Activated CD4-positive, alpha-beta T cell treated with anti-CD3 and anti-CD28 coated beads, Interleukin-2, amount 50 U/mL, for 1 hour (primary cell): Measurements from ENCODE around the gene KLB.

Experiments
- DNase-seq: peaks from one replicate; pipeline ENCODE4 v3.0.0-alpha.2; 2020

Gene KLB

DNA sequence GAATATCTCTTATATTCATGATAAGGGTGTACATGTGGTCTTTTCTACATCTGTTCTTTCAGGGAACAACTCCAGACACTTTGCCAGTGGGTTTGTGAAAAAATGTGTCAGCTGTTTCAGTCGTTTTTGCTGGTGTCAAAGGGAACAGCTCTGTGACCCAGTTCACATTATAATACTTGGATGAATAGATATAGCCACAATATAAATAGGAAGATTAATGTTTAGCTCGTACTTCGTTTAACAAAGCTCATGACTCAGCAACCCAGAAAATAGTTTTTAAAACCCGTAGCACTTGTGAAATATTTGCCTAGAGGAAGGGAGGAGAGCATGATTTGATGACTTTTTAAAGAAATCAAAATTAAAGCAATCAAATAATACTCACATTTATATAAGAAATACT lies 60.0 kb downstream of the KLB start:
- no peak for DNase-seq

- DNase-seq: no peak
Measured at GRCh38 chr4:39467464-39467863, 60.7 kb downstream of the KLB start.

GRCh38 chr4:39469429-39470077 lies 62.8 kb downstream of the KLB start:
- no peak for DNase-seq

DNA sequence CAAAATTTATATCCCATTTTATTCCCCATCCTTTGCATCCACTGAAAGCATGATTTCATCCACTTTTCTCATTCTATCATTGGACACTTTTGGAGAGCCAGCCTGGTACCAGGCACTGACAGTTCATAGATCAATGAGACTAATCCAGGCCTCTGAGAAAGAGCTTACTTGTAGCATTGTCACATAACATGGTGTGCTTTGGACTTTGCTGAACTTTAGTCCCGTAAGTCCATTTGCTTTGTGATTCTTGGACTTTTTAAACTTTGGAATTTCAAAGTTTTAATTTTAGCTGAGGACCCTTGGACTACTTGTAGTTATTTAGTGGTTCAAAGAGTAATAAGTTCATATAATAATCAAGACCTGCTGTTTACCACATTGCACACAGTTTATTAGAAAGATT lies 63.7 kb downstream of the KLB start:
- DNase-seq: no peak

DNA sequence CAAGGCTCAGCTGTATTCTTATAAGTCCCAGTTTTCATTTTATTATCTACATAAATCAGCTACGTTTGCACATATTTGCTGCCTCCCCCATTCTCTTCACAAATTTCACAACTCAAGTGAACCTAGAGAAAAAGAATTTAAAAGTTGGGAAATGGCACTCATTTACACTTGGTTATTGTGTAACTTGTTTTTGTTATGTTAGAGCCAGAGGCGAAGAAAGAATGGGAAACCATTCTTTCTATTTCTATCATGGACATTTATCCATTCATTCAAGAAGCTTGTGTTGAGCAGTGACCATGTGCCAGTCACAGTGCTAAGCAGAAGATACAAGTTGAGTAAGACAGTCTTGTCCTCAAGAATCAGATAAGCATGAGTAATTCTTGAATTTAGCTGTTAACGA lies 65.7 kb downstream of the KLB start:
- no peak for DNase-seq

DNA sequence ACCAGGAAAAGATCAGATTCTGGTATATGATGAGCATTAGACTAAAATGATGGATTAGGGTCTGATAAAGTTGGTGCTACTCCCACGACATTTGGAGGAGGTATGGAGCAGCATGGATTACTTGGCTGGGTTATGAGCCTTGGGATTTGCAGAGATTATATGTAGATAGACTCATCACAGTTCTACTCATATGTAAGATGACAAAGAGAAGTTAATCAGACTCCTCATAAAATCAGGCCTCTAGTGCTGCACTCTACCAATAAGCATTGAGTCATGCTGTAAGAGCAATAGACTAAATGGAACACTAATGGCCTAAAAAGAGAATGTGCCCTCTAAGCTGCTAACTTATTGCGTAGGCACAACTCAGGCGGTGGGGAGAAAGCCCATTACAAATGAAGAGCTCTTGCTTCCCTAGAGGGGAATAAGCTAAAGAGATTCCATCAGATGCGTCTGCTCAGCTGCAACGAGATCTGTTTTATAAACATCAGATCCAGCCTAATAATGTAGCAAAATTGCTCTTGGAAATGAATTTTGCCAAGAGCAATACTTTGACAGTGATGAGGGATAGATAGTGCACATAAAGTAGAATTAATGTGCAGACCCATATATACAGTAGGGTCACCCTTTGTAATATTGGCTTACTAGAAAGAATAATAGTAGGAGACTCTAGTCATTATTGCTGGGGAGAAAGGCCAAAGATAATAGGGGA lies 69.6 kb downstream of the KLB start:
- no peak for DNase-seq

DNA sequence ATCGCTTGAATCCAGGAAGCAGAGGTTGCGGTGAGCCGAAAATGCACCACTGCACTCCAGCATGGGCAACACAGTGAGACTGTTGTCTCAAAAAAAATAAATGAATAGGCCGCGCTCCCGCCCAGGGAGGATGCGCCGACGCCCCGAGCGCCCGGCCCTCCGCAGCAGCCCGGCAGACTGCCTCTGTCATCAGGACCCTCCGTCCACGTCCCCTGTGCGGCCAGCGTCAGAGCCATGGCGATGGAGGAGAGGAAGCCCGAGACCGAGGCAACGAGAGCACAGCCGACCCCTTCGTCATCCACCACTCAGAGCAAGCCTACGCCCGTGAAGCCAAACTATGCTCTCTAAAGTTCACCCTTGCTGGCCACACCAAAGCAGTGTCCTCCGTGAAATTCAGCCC lies 73.5 kb downstream of the KLB start:
- DNase-seq: no peak

GRCh38 chr4:39480902-39481695 lies 74.4 kb downstream of the KLB start:
- DNase-seq: no peak

- no peak for DNase-seq
Measured at GRCh38 chr4:39484582-39485272, 78.0 kb downstream of the KLB start.

- DNase-seq: no peak
Measured at GRCh38 chr4:39486221-39486804, 79.6 kb downstream of the KLB start.

DNA sequence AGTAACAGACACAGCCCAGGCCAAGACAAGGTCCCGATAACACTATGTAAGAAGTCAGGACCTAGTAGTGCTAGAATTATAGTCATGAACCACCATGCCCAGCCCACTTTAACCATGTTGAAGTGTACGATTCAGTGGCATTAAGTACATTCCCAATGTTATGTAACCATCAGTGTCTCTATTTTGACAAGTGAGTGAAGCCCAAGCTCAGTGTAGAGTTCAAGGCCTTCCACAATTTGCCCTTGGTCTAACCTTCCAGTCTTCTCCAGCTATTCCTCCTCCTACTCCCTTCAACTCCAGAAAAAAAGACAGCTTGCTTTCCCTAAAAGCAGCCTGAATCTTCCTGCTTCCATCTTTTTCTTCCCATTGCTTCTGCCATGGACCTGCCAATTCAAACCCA lies 83.6 kb downstream of the KLB start:
- DNase-seq: no peak

DNA sequence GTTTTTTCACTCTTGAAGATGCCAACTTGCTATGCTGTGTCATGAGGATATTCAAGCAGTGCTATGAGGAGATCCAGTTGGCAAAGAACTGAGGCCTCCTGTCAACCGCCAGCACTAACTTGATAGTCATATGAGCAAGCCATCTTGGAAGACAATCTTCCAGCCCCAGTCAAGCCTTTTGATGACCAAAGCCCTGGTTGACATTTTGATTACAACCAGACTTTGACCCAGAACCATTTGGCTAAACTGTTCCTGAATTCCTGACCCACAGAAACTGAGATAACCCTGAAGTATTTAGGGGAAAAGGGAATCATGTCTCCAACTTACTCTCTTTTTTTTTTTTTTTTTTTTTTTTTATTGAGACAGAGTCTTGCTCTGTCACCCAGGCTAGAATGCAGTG lies 87.6 kb downstream of the KLB start:
- no peak for DNase-seq

- DNase-seq: no peak
Measured at GRCh38 chr4:39495446-39496213, 88.9 kb downstream of the KLB start.

DNA sequence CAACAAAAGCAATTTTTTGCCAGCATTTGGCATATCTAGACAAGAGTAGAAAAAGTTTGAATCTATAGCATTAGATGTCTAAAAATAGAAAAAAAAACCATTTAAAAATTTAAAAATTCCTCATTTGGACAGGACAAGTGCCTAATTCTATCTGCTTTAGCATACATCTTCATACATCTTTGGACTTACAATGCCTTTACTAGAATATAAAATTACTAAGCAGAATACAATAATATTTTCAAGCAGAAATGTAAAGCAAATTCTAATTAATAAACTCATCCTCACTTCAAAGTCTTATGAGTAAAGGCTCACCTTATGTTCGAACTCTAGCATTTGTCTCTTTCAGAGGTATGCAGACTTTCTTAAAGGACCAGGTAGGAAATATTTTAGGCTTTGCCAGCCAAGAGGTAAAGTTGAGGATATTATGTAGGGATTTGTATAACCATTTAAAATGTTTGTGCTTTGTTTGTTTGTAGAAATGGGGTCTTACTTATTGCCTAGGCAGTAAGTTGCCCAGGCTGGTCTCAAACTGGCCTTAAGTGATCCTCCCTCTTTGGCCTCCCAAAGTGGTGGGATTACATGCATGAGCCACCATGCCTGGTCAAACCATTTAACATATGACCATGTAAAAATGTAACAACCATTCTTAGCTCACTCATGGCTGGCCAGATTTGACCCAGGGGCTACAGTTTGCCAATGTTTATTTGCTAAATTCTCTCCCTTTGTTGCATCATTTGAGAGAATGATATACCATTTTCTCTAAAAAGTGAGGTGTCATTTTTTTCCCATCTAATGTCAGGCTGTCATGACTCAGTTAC lies 91.4 kb downstream of the KLB start:
- no peak for DNase-seq

DNA sequence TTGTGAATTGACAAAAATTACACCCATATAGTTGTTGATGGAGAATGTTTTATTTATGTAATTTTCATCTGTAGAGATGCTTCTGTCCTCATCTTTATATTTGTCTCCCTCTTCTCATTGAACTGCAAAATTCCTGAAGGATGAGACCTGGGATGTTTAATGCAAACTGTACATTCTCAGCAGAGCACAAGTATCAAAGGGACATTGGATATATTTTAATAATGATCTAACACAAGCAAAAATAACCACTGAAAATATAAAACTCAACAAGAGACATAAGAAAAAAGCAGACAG lies 91.9 kb downstream of the KLB start:
- DNase-seq: no peak
